OCI-LY3 (cell line): ENCODE measurements around the gene DDI2.
"Not testable (repeated sequence)": the region's sequence is repeated elsewhere in the genome, so short reads cannot be mapped to it uniquely, and the experiment has no call there.

Experiments used
- H2AFZ ChIP-seq: fragments of 200-600, 300-600 bp; shearing (Covaris generic); 2 replicates; pipeline ENCODE4 v1.6.0; 2014; ENCODE audit warnings: antibody characterized with exemption, low read depth, low read length
- H3K27ac ChIP-seq: fragments of 200-600, 300-600 bp; sonication (generic); 2 replicates; pipeline ENCODE4 v1.5.1; 2014; ENCODE audit warnings: mild to moderate bottlenecking, low read length, moderate library complexity, mixed read lengths
- H3K27me3 ChIP-seq: fragments of 200-600, 300-600 bp; sonication (generic); 2 replicates; pipeline ENCODE4 v1.6.1; 2014; ENCODE audit warnings: low read depth, low read length, mixed read lengths
- H3K36me3 ChIP-seq: fragments of 200-600, 300-600 bp; sonication (generic); replicated peaks from 2 replicates; pipeline ENCODE3; 2014; ENCODE audit warnings: low read depth, low read length, mixed read lengths
- H3K4me1 ChIP-seq: fragments of 300-600, 200-600 bp; sonication (generic); 2 replicates; pipeline ENCODE4 v1.6.1; 2014; ENCODE audit warnings: low read length, mixed read lengths
- H3K4me2 ChIP-seq: fragments of 200-600, 300-600 bp; sonication (generic); 2 replicates; pipeline ENCODE4 v1.6.1; 2014; ENCODE audit warnings: low read length, mixed read lengths
- H3K4me3 ChIP-seq: fragments of 300-600, 200-600 bp; sonication (generic); 2 replicates; pipeline ENCODE4 v1.5.1; 2014; ENCODE audit warnings: antibody characterized with exemption, mild to moderate bottlenecking, low read length, moderate library complexity
- H3K79me2 ChIP-seq: fragments of 300-600, 200-600 bp; shearing (Covaris generic); 2 replicates; pipeline ENCODE4 v1.6.1; 2014; ENCODE audit warnings: mild to moderate bottlenecking, low read length, mixed read lengths
- H3K9ac ChIP-seq: fragments of 300-600, 200-600 bp; shearing (Covaris generic); 2 replicates; pipeline ENCODE4 v1.6.0; 2014; ENCODE audit warnings: mild to moderate bottlenecking, low read length, moderate library complexity
- H3K9me3 ChIP-seq: fragments of 200-600, 300-600 bp; shearing (Covaris generic); 2 replicates; pipeline ENCODE4 v1.6.1; 2014; ENCODE audit warnings: low read length, mixed read lengths; ENCODE audit not compliant: insufficient read depth
- H4K20me1 ChIP-seq: fragments of 200-600, 300-600 bp; sonication (generic); 2 replicates; pipeline ENCODE4 v1.6.1; 2016; ENCODE audit warnings: low read length, mixed read lengths; ENCODE audit not compliant: insufficient read depth
- EZH2phosphoT487 ChIP-seq: fragments of 200-600 bp; shearing (Covaris generic); IDR thresholded peaks from 2 replicates; pipeline ENCODE4 v1.6.1; 2018; ENCODE audit warnings: antibody characterized with exemption, mixed run types, low read depth
- TF ChIP-seq, protein P1 (sequence below): fragments of 200-600, 300-600 bp; sonication (generic); IDR thresholded peaks from 2 replicates; pipeline ENCODE4 v1.5.1; 2014; ENCODE audit warnings: antibody characterized with exemption, low read length, low read depth

Gene DDI2

DNA sequence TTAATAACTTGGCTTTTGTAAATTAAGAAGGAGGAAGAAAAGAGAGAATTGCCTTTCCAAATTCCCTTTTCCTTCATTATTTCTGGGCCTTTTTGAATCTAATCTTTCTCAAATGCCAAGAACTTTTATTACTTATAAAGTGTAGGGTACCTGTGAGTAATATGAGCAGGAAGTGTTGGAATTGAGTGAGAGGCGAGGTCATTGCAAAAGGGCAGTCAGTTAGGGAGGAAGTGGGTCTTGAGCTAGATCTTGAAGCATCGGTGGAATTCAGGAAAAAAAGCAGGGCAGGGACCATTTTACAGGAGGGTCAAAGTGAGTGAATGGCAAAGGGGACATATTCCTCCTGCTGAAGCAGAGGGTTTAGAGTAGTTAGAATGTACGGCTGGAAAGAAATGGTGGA is 23.4 kb downstream of the DDI2 start:
- no peak overlapping the region for H3K27ac ChIP-seq
- TF ChIP-seq, protein P1, sequence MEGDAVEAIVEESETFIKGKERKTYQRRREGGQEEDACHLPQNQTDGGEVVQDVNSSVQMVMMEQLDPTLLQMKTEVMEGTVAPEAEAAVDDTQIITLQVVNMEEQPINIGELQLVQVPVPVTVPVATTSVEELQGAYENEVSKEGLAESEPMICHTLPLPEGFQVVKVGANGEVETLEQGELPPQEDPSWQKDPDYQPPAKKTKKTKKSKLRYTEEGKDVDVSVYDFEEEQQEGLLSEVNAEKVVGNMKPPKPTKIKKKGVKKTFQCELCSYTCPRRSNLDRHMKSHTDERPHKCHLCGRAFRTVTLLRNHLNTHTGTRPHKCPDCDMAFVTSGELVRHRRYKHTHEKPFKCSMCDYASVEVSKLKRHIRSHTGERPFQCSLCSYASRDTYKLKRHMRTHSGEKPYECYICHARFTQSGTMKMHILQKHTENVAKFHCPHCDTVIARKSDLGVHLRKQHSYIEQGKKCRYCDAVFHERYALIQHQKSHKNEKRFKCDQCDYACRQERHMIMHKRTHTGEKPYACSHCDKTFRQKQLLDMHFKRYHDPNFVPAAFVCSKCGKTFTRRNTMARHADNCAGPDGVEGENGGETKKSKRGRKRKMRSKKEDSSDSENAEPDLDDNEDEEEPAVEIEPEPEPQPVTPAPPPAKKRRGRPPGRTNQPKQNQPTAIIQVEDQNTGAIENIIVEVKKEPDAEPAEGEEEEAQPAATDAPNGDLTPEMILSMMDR = no peak
- TF ChIP-seq EZH2phosphoT487 = no peak
- no peaks in the 10 kb centered on the region; the same call in 1 of the 2 replicates for H4K20me1 ChIP-seq
- H3K4me2 ChIP-seq = no peak overlapping the region
- H3K36me3 ChIP-seq = peaks cover 40% of the 10 kb centered on the region
- H3K9ac ChIP-seq = no peak overlapping the region
- no peaks in the 10 kb centered on the region for H3K9me3 ChIP-seq
- no peaks in the 10 kb centered on the region for H3K27me3 ChIP-seq
- no peak overlapping the region for H3K4me3 ChIP-seq
- no peak overlapping the region for H2AFZ ChIP-seq
- H3K4me1 ChIP-seq = no peaks in the 10 kb centered on the region
- peaks cover 24% of the 10 kb centered on the region; the same call in 1 of the 2 replicates for H3K79me2 ChIP-seq

GRCh38 chr1:15649937-15650336 is 32.7 kb downstream of the DDI2 start:
- Histone ChIP-seq H3K36me3 (peaks cover 17% of the 10 kb centered on the region), H3K9me3 (no peaks in the 10 kb centered on the region), H4K20me1 (no peaks in the 10 kb centered on the region), H2AFZ (no peak overlapping the region), H3K79me2 (peaks cover 7% of the 10 kb centered on the region; the same call in 1 of the 2 replicates), H3K4me3 (no peak overlapping the region), H3K27ac (no peak overlapping the region), H3K27me3 (no peaks in the 10 kb centered on the region), H3K4me1 (no peaks in the 10 kb centered on the region), H3K4me2 (no peak overlapping the region), H3K9ac (no peak overlapping the region)
- TF ChIP-seq, protein P1 = no peak
- no peak for TF ChIP-seq EZH2phosphoT487

DNA sequence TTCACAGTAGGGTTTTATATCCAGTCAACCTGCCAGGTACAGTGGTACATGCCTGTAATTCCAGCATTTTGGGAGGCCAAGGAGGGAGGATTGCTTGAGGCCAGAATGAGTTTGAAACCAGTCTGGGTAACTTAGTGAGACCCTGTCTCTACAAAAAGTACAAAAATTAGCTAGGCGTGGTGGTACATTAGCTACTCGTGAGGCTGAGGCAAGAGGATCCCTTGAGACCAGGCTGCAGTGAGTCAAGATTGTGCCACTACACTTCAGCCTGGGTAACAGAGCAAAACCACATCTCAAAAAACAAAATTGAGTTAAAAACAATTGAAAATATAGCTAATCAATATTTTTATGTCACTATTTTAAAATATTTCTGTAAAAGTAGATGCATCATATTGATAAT is 33.2 kb downstream of the DDI2 start:
- no peak overlapping the region for H2AFZ ChIP-seq
- no peaks in the 10 kb centered on the region for H4K20me1 ChIP-seq
- H3K4me1 ChIP-seq = no peaks in the 10 kb centered on the region
- H3K27ac ChIP-seq = no peak overlapping the region
- H3K9me3 ChIP-seq = no peaks in the 10 kb centered on the region
- H3K27me3 ChIP-seq = no peaks in the 10 kb centered on the region
- no peak overlapping the region for H3K9ac ChIP-seq
- peaks cover 2% of the 10 kb centered on the region; the same call in 1 of the 2 replicates for H3K79me2 ChIP-seq
- TF ChIP-seq EZH2phosphoT487 = no peak
- TF ChIP-seq, protein P1 = no peak
- H3K36me3 ChIP-seq = peaks cover 16% of the 10 kb centered on the region
- H3K4me2 ChIP-seq = no peak overlapping the region
- no peak overlapping the region for H3K4me3 ChIP-seq

- not testable (repeated sequence) for H3K4me2 ChIP-seq, H3K9me3 ChIP-seq, H3K4me3 ChIP-seq, H3K27me3 ChIP-seq, H3K79me2 ChIP-seq, H3K27ac ChIP-seq, H3K4me1 ChIP-seq, H3K9ac ChIP-seq, H2AFZ ChIP-seq, H4K20me1 ChIP-seq
- H3K36me3 ChIP-seq = peaks cover 28% of the 10 kb centered on the region
Measured at GRCh38 chr1:15652130-15652529, 34.9 kb downstream of the DDI2 start.
